HFF-Myc (cell line): ENCODE data around the gene ROBO2.

ENCODE experiments used
- DNase-seq: peaks from one replicate; pipeline ENCODE4 v3.0.0-alpha.2; 2011; ENCODE audit warnings: low read depth; ENCODE audit errors: extremely low read depth
- H3K4me3 ChIP-seq: replicated peaks from 2 replicates; pipeline ENCODE4 v1.5.1; 2011; ENCODE audit warnings: low read depth, mild to moderate bottlenecking, control low read depth, low read length
- CTCF ChIP-seq: IDR thresholded peaks from 2 replicates; pipeline ENCODE4 v1.5.1; 2012; ENCODE audit warnings: mild to moderate bottlenecking, low read depth, low read length, control low read depth; ENCODE audit errors: missing control alignments

Gene ROBO2

GRCh38 chr3:77078279-77078678, 38.4 kb downstream of the ROBO2 start:
- TF ChIP-seq CTCF = no peak
- no peak for DNase-seq
- H3K4me3 ChIP-seq = no peak overlapping the region

- no peak for DNase-seq
- no peak overlapping the region for H3K4me3 ChIP-seq
- no peak for TF ChIP-seq CTCF
Observed at GRCh38 chr3:77079988-77080610, 40.2 kb downstream of the ROBO2 start.

- DNase-seq = no peak
Observed at GRCh38 chr3:77081240-77081661, 41.4 kb downstream of the ROBO2 start.

GRCh38 chr3:77084511-77084910, 44.6 kb downstream of the ROBO2 start:
- no peak for DNase-seq
- no peak for TF ChIP-seq CTCF
- H3K4me3 ChIP-seq = no peak overlapping the region

More at GRCh38 chr3:77081240-77081661, 41.4 kb downstream of the ROBO2 start:
- H3K4me3 ChIP-seq = no peak overlapping the region
- TF ChIP-seq CTCF = no peak

- H3K4me3 ChIP-seq = no peak overlapping the region
- DNase-seq = no peak
Observed at GRCh38 chr3:77086408-77086807, 46.5 kb downstream of the ROBO2 start.

GRCh38 chr3:77091809-77092208, 51.9 kb downstream of the ROBO2 start:
- no peak for DNase-seq
- H3K4me3 ChIP-seq = no peak overlapping the region
- TF ChIP-seq CTCF = no peak

More at GRCh38 chr3:77086408-77086807, 46.5 kb downstream of the ROBO2 start:
- TF ChIP-seq CTCF = no peak

- no peak overlapping the region for H3K4me3 ChIP-seq
- DNase-seq = no peak
- TF ChIP-seq CTCF = no peak
Observed at GRCh38 chr3:77093101-77093500, 53.2 kb downstream of the ROBO2 start.
